Type B pancreatic cell (in vitro differentiated cells): Measurements from ENCODE around the gene PKIB. TPM values are rescaled to one million over a fixed set of nuclear protein-coding genes. Genes with fewer than 3 reads are reported as not detected.

Experiments
- DNase-seq: peaks from one replicate; pipeline ENCODE4 v3.0.0; 2021; ENCODE audit warnings: mixed read lengths; ENCODE audit not compliant: unreplicated experiment; ENCODE audit errors: extremely low spot score
- H3K27ac Mint-ChIP-seq: 2 replicates; pipeline ENCODE4 v1.8.0; 2021; ENCODE audit warnings: mild to moderate bottlenecking, mixed read lengths
- H3K27me3 Mint-ChIP-seq: 2 replicates; pipeline ENCODE4 v1.8.0; 2021; ENCODE audit warnings: mixed read lengths
- H3K36me3 Mint-ChIP-seq: 2 replicates; pipeline ENCODE4 v1.8.0; 2021; ENCODE audit warnings: mixed read lengths
- H3K4me1 Mint-ChIP-seq: one replicate; pipeline ENCODE4 v1.8.0; 2021; ENCODE audit warnings: mixed read lengths; ENCODE audit not compliant: unreplicated experiment
- H3K4me3 Mint-ChIP-seq: 2 replicates; pipeline ENCODE4 v1.8.0; 2021; ENCODE audit warnings: mild to moderate bottlenecking, mixed read lengths
- H3K9me3 Mint-ChIP-seq: 2 replicates; pipeline ENCODE4 v1.8.0; 2021; ENCODE audit warnings: mixed read lengths
- total RNA-seq: library from RNA; stranded (reverse); gene quantifications from 2 replicates; pipeline ENCODE4 v1.2.1, GENCODE V29; 2021; ENCODE audit warnings: low replicate concordance
- TF ChIP-seq, protein P1 (sequence below): fragments of 200-600 bp; sonication (generic); conservative IDR thresholded peaks from 2 replicates; pipeline ENCODE4 v1.5.0; 2021; ENCODE audit warnings: antibody characterized with exemption, mild to moderate bottlenecking

PKIB gene
- total RNA-seq, 1 donor from 2014 or later, result 31.7 TPM

GRCh38 chr6:122722746-122723145 is 112.5 kb downstream of the PKIB start:
- H3K27ac Mint-ChIP-seq, result no peak overlapping the region

DNA sequence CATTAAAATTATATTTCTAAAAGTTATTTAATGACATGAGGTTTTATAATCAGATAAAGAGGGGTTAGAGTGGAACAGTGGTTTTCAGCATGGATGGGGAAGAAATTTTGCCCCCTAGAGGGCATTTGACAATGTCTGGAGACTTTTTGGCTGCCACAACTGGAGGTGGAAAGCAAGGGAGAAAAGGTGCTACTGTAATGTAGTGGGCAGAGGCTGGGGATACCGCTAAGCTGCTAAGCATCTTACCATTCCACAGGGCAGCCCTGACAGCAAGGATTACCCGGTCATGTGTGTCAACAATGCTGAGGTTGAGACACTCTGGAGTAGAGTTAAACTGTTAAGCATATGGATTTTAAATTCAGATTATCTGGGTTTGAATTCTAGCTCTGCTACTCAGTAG is 116.4 kb downstream of the PKIB start:
- no peak for DNase-seq
- Mint-ChIP-seq H3K9me3 (no peaks in the 10 kb centered on the region), H3K27me3 (no peaks in the 10 kb centered on the region), H3K36me3 (no peaks in the 10 kb centered on the region), H3K27ac (no peak overlapping the region), H3K4me3 (no peak overlapping the region), H3K4me1 (no peaks in the 10 kb centered on the region)
- TF ChIP-seq, protein P1, sequence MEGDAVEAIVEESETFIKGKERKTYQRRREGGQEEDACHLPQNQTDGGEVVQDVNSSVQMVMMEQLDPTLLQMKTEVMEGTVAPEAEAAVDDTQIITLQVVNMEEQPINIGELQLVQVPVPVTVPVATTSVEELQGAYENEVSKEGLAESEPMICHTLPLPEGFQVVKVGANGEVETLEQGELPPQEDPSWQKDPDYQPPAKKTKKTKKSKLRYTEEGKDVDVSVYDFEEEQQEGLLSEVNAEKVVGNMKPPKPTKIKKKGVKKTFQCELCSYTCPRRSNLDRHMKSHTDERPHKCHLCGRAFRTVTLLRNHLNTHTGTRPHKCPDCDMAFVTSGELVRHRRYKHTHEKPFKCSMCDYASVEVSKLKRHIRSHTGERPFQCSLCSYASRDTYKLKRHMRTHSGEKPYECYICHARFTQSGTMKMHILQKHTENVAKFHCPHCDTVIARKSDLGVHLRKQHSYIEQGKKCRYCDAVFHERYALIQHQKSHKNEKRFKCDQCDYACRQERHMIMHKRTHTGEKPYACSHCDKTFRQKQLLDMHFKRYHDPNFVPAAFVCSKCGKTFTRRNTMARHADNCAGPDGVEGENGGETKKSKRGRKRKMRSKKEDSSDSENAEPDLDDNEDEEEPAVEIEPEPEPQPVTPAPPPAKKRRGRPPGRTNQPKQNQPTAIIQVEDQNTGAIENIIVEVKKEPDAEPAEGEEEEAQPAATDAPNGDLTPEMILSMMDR, result peak; percentile 71

More at GRCh38 chr6:122722746-122723145, 112.5 kb downstream of the PKIB start:
- no peak for DNase-seq
- TF ChIP-seq, protein P1, result no peak
- no peaks in the 10 kb centered on the region for H3K27me3 Mint-ChIP-seq
- H3K9me3 Mint-ChIP-seq, result no peaks in the 10 kb centered on the region
- H3K36me3 Mint-ChIP-seq, result peaks cover 7% of the 10 kb centered on the region
- H3K4me1 Mint-ChIP-seq, result no peaks in the 10 kb centered on the region
- no peak overlapping the region for H3K4me3 Mint-ChIP-seq

DNA sequence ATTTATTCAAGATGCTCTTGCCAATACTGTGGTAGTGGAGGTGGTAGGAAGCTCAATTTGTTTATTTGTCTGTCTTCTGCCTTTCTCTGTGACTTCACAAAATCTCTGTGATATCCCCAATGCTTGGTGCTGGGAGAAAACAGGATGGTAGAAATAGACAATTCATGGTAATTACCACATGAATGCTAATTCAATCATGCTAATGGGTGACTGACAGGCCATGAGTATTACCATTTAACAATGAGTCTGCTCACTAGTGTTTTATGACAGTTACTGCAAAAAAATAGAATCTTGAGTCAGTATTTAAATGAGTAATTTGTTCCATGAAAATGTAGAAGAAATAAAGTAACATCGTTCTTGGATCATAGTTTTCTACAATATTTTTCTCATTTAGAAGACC is 117.0 kb downstream of the PKIB start:
- no peak overlapping the region for H3K4me3 Mint-ChIP-seq
- no peaks in the 10 kb centered on the region for H3K9me3 Mint-ChIP-seq
- DNase-seq, result no peak
- TF ChIP-seq, protein P1, result no peak
- no peak overlapping the region for H3K27ac Mint-ChIP-seq
- H3K4me1 Mint-ChIP-seq, result no peaks in the 10 kb centered on the region
- H3K27me3 Mint-ChIP-seq, result no peaks in the 10 kb centered on the region
- no peaks in the 10 kb centered on the region for H3K36me3 Mint-ChIP-seq

DNA sequence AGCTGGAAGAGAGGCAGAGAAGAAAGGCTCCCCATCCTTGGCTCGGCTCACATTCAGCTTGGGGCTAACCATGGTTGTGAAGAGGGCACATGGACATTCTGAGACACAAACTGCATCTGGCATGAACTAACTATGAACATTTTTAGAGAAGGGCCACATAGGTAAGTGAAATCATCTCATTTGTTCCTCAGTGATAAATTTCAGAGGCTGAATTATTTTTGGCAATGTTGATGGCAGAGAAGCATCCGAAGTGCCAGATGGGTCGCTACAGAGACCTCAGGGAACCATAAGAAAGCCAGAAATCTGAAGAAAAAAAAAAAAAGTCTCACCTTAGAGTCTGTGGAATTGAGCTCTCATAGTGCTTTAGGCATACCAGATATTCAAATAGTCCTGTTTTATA is 120.1 kb downstream of the PKIB start:
- no peaks in the 10 kb centered on the region for H3K9me3 Mint-ChIP-seq
- peaks cover 6% of the 10 kb centered on the region for H3K4me1 Mint-ChIP-seq
- no peaks in the 10 kb centered on the region for H3K36me3 Mint-ChIP-seq
- DNase-seq, result no peak
- no peaks in the 10 kb centered on the region for H3K27me3 Mint-ChIP-seq
- TF ChIP-seq, protein P1, result no peak
- no peak overlapping the region for H3K27ac Mint-ChIP-seq
- no peak overlapping the region for H3K4me3 Mint-ChIP-seq

- DNase-seq, result no peak
- Mint-ChIP-seq H3K4me3 (no peak overlapping the region), H3K27me3 (no peaks in the 10 kb centered on the region), H3K4me1 (peaks cover 11% of the 10 kb centered on the region), H3K27ac (no peak overlapping the region), H3K36me3 (no peaks in the 10 kb centered on the region), H3K9me3 (no peaks in the 10 kb centered on the region)
- TF ChIP-seq, protein P1, result peak; percentile 91
Measured at GRCh38 chr6:122730775-122731386, 120.7 kb downstream of the PKIB start.

DNA sequence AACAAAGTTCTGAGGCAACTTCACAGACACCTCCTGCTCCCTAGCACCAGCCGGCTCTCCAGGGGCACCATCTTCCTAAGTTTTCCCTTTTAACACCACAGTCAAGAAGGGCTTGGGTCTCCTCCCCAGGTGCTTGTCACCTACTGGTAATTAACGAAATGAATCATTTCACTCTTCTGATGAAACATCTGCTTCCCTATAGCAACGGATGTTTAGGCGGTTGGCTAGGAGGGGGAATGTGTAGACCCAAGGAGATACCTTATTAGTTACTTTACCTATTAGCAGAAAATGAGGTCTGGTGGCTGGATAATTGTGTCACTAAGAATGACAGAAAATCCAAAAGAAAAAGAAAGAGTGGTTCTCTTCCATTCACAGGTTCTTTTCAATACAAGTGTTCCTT is 123.1 kb downstream of the PKIB start:
- no peak for DNase-seq
- no peak overlapping the region for H3K4me3 Mint-ChIP-seq
- no peaks in the 10 kb centered on the region for H3K9me3 Mint-ChIP-seq
- no peaks in the 10 kb centered on the region for H3K36me3 Mint-ChIP-seq
- H3K27me3 Mint-ChIP-seq, result no peaks in the 10 kb centered on the region
- no peak overlapping the region for H3K27ac Mint-ChIP-seq
- TF ChIP-seq, protein P1, result no peak
- peaks cover 16% of the 10 kb centered on the region for H3K4me1 Mint-ChIP-seq
